Neural progenitor cell (in vitro differentiated cells): ENCODE data around the gene RAD17. TPM values are rescaled to one million over a fixed set of nuclear protein-coding genes. Genes with fewer than 3 reads are reported as not detected.
"Not testable (repeated sequence)": the region's sequence is repeated elsewhere in the genome, so short reads cannot be mapped to it uniquely, and the experiment has no call there.

Source experiments
- DNase-seq: peaks from one replicate; pipeline ENCODE4 v3.0.0-alpha.2; 2016; ENCODE audit warnings: low spot score
- H2AFZ ChIP-seq: fragments of 200-600 bp; sonication (generic); replicated peaks from 2 replicates; pipeline ENCODE4 v1.6.1; 2016; ENCODE audit warnings: antibody characterized with exemption
- H3F3A ChIP-seq: fragments of 200-600 bp; sonication (generic); 2 replicates; pipeline ENCODE4 v1.6.1; 2016; ENCODE audit warnings: antibody characterized with exemption, low read depth
- H3K27ac ChIP-seq: fragments of 200-600 bp; sonication (generic); 2 replicates; pipeline ENCODE4 v1.5.1; 2016; ENCODE audit warnings: mild to moderate bottlenecking
- H3K27me3 ChIP-seq: fragments of 200-600 bp; sonication (generic); 2 replicates; pipeline ENCODE4 v1.6.1; 2016; ENCODE audit warnings: mild to moderate bottlenecking, moderate library complexity
- H3K36me3 ChIP-seq: fragments of 200-600 bp; sonication (generic); 2 replicates; pipeline ENCODE4 v1.5.1; 2016
- H3K4me1 ChIP-seq: fragments of 200-600 bp; sonication (generic); 2 replicates; pipeline ENCODE4 v1.6.1; 2016; ENCODE audit warnings: mixed run types
- H3K4me2 ChIP-seq: fragments of 200-600 bp; sonication (generic); 2 replicates; pipeline ENCODE4 v1.6.1; 2016
- H3K4me3 ChIP-seq: fragments of 200-600 bp; sonication (generic); 2 replicates; pipeline ENCODE4 v1.5.1; 2016
- H3K79me2 ChIP-seq: fragments of 200-600 bp; sonication (generic); 2 replicates; pipeline ENCODE4 v1.6.1; 2016; ENCODE audit warnings: low read depth
- H3K9ac ChIP-seq: fragments of 200-600 bp; sonication (generic); 2 replicates; pipeline ENCODE4 v1.6.1; 2016
- H3K9me3 ChIP-seq: fragments of 200-600 bp; sonication (generic); 2 replicates; pipeline ENCODE4 v1.5.1; 2016; ENCODE audit warnings: low read depth
- H4K20me1 ChIP-seq: fragments of 200-600 bp; sonication (generic); 2 replicates; pipeline ENCODE4 v1.6.1; 2016; ENCODE audit warnings: low read depth
- H3K27ac Mint-ChIP-seq: 3 replicates; pipeline ENCODE4 v1.8.0; 2021; ENCODE audit warnings: mixed read lengths
- H3K27me3 Mint-ChIP-seq: 2 replicates; pipeline ENCODE4 v1.8.0; 2022; ENCODE audit warnings: low read depth, mild to moderate bottlenecking, inconsistent platforms, moderate library complexity, mixed read lengths; ENCODE audit not compliant: insufficient read depth
- H3K36me3 Mint-ChIP-seq: 3 replicates; pipeline ENCODE4 v1.8.0; 2021; ENCODE audit warnings: mixed read lengths
- H3K4me1 Mint-ChIP-seq: 3 replicates; pipeline ENCODE4 v1.8.0; 2021; ENCODE audit warnings: mixed read lengths
- H3K4me3 Mint-ChIP-seq: 3 replicates; pipeline ENCODE4 v1.8.0; 2021; ENCODE audit warnings: mild to moderate bottlenecking, moderate library complexity, mixed read lengths
- H3K9me3 Mint-ChIP-seq: 3 replicates; pipeline ENCODE4 v1.8.0; 2020; ENCODE audit warnings: mixed read lengths
- EZH2 ChIP-seq: fragments of 200-600 bp; sonication (generic); IDR thresholded peaks from 2 replicates; pipeline ENCODE4 v1.6.1; 2017; ENCODE audit warnings: antibody characterized with exemption, mild to moderate bottlenecking, moderate library complexity
- EZH2phosphoT487 ChIP-seq: fragments of 200-600 bp; sonication (generic); IDR thresholded peaks from 2 replicates; pipeline ENCODE4 v1.6.1; 2017; ENCODE audit warnings: antibody characterized with exemption
- total RNA-seq: library from RNA; depleted of rRNA; stranded (reverse); fragments of >200 nt; gene quantifications from 2 replicates; pipeline ENCODE4 v1.2.3, GENCODE V29; 2015; ENCODE audit warnings: low replicate concordance
- TF ChIP-seq, protein P1 (sequence below): fragments of 200-600 bp; sonication (generic); IDR thresholded peaks from 2 replicates; pipeline ENCODE4 v1.5.1; 2017; ENCODE audit warnings: antibody characterized with exemption, mild to moderate bottlenecking

Gene RAD17
- total RNA-seq, 1 donor from 2014 or later, result 51.6 TPM

GRCh38 chr5:69331528-69332445 is 37.8 kb upstream of the RAD17 start:
- H3K4me1 Mint-ChIP-seq, result no peaks in the 10 kb centered on the region
- Histone ChIP-seq H4K20me1 (no peaks in the 10 kb centered on the region), H3K4me3 (no peak overlapping the region), H2AFZ (peak overlapping the region; percentile 76), H3K36me3 (no peaks in the 10 kb centered on the region), H3F3A (no peaks in the 10 kb centered on the region), H3K4me2 (no peak overlapping the region), H3K79me2 (no peaks in the 10 kb centered on the region), H3K27me3 (no peaks in the 10 kb centered on the region), H3K9me3 (no peaks in the 10 kb centered on the region), H3K27ac (no peak overlapping the region), H3K9ac (no peak overlapping the region), H3K4me1 (no peaks in the 10 kb centered on the region)
- H3K27ac Mint-ChIP-seq, result no peak overlapping the region
- no peaks in the 10 kb centered on the region for H3K36me3 Mint-ChIP-seq
- H3K4me3 Mint-ChIP-seq, result no peak overlapping the region
- TF ChIP-seq EZH2, result no peak
- TF ChIP-seq EZH2phosphoT487, result no peak
- TF ChIP-seq, protein P1, sequence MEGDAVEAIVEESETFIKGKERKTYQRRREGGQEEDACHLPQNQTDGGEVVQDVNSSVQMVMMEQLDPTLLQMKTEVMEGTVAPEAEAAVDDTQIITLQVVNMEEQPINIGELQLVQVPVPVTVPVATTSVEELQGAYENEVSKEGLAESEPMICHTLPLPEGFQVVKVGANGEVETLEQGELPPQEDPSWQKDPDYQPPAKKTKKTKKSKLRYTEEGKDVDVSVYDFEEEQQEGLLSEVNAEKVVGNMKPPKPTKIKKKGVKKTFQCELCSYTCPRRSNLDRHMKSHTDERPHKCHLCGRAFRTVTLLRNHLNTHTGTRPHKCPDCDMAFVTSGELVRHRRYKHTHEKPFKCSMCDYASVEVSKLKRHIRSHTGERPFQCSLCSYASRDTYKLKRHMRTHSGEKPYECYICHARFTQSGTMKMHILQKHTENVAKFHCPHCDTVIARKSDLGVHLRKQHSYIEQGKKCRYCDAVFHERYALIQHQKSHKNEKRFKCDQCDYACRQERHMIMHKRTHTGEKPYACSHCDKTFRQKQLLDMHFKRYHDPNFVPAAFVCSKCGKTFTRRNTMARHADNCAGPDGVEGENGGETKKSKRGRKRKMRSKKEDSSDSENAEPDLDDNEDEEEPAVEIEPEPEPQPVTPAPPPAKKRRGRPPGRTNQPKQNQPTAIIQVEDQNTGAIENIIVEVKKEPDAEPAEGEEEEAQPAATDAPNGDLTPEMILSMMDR, result no peak
- peak; percentile 8 for DNase-seq
- H3K9me3 Mint-ChIP-seq, result no peaks in the 10 kb centered on the region
- H3K27me3 Mint-ChIP-seq, result peaks cover 6% of the 10 kb centered on the region

GRCh38 chr5:69333668-69334315 is 35.8 kb upstream of the RAD17 start:
- H3K4me3 Mint-ChIP-seq, H4K20me1 ChIP-seq, H3F3A ChIP-seq, H3K79me2 ChIP-seq, H3K4me1 ChIP-seq, H3K4me2 ChIP-seq, H3K27ac ChIP-seq, H3K36me3 ChIP-seq, H3K36me3 Mint-ChIP-seq, H2AFZ ChIP-seq, H3K4me3 ChIP-seq, H3K27ac Mint-ChIP-seq, H3K9ac ChIP-seq, H3K27me3 Mint-ChIP-seq, H3K9me3 Mint-ChIP-seq, H3K27me3 ChIP-seq, H3K9me3 ChIP-seq, DNase-seq, H3K4me1 Mint-ChIP-seq: not testable (repeated sequence)

DNA sequence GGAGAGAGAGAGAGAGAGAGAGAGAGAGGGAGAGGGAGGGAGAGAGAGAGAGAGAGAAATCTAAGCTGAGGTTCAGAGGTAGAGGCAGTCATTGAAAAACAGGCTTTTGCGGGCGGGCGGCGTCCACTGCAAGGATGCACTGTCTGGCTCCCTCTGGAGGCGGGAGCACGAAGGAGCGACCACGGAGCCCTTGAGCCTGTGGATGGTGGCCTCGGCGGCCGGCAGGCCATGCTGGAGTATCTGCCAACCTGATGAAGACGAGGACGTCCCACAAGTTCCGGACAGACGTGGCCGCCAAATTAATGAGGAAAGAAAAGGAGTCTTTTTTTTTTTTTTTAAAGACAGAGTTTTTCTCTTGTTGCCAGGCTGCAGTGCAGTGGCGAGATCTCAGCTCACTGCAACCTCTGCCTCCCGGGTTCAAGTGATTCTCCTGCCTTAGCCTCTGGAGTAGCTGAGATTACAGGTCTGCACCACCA is 34.8 kb upstream of the RAD17 start:
- no peaks in the 10 kb centered on the region for H3K9me3 ChIP-seq
- Mint-ChIP-seq H3K27me3 (peaks cover 6% of the 10 kb centered on the region), H3K27ac (no peak overlapping the region), H3K36me3 (no peaks in the 10 kb centered on the region), H3K4me3 (no peak overlapping the region), H3K4me1 (no peaks in the 10 kb centered on the region), H3K9me3 (no peaks in the 10 kb centered on the region)
- H3K36me3 ChIP-seq, result no peaks in the 10 kb centered on the region
- H3K27me3 ChIP-seq, result no peaks in the 10 kb centered on the region
- no peaks in the 10 kb centered on the region for H3K79me2 ChIP-seq
- peak; percentile 90 for DNase-seq
- no peaks in the 10 kb centered on the region for H3K4me1 ChIP-seq
- peak overlapping the region; percentile 98 for H2AFZ ChIP-seq
- H3K4me2 ChIP-seq, result peak overlapping the region; percentile 57
- no peak overlapping the region for H3K4me3 ChIP-seq
- no peaks in the 10 kb centered on the region for H3F3A ChIP-seq
- no peak overlapping the region for H3K27ac ChIP-seq
- H4K20me1 ChIP-seq, result no peaks in the 10 kb centered on the region
- H3K9ac ChIP-seq, result no peak overlapping the region
- TF ChIP-seq EZH2, result no peak
- TF ChIP-seq, protein P1, result peak; percentile 81
